ENCODE data around the gene ADAMTS7.
"Not testable (repeated sequence)": the region's sequence is repeated elsewhere in the genome, so short reads cannot be mapped to it uniquely, and the experiment has no call there.

ADAMTS7 gene

DNA sequence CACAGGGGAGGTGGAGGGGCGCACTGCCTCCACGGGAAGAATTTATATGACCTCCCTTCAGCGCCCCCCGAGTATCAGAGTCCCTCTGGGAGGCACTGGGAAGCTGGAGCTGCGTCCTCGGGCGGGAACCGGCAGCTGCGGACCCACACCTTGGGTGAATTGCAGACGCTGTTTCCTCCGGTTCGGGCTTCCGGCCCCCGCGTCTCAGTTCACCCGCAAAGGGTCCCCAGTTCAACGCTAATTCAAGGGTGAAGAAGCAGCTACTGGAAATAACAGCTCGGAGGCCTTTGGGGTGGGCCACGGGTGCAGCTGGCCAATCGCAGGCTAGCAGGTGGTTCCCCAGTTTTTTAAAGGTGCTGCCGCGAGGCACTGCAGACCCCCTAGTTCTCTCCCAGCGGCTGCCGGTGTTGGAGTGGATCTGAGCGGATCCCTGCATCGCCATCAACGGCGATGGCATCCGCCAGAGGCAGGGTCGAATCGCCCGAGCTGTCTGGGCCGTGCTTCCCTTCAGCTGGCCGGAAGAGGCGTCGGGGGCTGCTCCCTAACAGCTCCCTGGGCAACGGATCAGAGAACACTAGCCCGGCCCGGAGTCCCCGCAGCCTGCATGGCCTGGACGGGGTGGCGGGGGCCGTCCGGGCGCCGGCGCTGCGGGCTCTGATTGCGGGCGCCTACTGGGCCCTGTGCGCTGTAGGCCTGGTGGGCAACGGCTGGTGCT is 19.4 kb upstream of the ADAMTS7 start:
- no peak for DNase-seq (ENCODE audit: low read depth in 2 of 3, low spot score in 2 of 3)

DNA sequence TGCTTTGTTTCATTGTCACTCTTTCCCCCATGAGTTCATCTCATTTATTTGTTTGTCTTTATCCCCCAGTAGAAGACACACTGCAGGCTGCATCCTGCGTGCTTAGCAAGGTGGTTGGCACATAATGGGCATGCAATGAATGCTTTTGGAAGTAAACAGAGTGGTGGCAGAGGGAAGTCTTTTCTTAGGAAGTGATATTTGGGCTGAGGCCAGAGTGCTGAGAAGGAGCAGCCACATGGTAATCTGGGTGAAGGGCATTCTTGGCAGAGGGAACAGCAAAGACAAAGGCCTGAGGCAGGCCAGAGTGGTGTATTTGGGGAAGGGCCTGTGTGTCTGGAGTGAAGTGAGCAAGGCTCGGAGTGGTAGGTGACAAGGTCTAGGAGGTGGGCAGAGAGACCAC is 17.7 kb upstream of the ADAMTS7 start:
- DNase-seq (ENCODE audit: low read depth in 2 of 3, low spot score in 2 of 3), result no peak

DNA sequence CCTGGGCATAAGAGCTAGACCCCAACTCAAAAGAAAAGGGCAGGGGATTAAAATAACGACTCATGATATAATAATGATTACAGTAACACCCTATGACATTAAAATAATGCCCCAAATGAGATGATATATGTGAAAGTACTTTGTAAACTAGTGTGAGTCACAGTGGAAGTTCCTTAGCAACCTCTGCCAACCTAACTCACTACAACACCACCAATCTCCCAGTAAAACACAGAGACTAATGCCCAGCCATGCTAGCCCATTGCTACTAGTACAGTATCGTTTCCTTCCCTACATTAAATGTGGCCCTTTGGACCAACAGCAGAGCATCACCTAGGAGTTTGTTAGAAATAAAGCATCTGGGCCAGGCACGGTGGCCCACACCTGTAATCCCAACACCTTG is 11.2 kb upstream of the ADAMTS7 start:
- DNase-seq (ENCODE audit: low read depth in 2 of 3, low spot score in 2 of 3), result no peak

DNA sequence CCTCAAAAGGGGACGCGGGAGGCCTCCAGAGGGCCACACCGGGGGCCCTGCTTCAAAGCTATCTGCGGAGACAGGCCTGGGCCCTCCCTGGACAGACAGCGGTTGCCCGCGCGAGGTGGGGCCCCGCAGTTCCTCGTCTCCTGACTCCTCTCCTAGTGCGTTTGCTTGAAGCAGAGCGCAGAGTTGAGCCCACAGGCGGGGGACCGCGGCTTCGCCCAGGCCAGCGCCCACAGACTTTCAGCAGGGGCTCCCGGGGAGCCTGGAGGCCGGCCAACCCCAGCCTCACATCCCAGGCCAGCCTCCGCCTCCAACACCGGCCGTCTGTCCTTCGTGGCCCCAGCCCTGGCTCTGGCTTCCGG is 540 bp upstream of the ADAMTS7 start:
- DNase-seq (ENCODE audit: low read depth in 2 of 3, low spot score in 2 of 3), result no peak

DNA sequence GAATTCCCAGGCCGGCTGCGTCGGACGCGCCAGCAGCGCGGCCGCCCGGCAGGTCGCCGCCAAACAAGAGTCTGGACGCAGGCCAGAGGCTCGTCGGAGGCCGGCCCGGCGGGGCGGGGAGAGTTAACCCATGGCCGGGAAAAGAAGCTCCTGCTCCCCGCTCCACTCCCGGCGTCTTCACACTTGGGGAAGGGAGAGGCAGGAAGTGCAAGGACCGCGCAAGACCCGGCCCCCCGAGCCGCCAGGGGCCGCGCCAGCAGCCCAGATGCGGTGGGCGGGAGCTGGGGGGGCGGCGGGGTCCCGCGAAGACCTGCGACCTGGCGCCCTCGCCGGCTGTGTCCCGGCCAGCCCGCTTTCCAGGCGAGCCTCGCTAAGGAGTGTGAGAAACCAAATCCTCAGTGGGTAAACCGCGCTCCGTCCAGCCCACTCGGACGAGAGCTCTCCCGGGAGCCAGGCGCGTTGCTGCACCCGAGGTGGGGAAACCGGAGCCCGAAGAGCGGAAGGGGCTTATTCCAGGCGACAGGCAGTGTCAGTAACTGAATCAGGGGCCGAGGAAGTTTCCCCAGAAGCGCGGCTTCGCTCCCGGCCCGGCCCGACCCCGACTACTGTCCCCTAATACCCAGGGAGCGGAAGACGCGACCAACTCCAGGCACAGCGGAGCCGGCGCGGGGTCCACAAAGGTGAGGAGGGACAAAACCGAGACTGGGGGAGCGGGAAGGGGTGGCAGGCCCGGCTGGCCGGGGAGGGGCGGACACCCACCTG is 721 bp downstream of the ADAMTS7 start:
- DNase-seq (ENCODE audit: low read depth in 2 of 3, low spot score in 2 of 3), result no peak

DNA sequence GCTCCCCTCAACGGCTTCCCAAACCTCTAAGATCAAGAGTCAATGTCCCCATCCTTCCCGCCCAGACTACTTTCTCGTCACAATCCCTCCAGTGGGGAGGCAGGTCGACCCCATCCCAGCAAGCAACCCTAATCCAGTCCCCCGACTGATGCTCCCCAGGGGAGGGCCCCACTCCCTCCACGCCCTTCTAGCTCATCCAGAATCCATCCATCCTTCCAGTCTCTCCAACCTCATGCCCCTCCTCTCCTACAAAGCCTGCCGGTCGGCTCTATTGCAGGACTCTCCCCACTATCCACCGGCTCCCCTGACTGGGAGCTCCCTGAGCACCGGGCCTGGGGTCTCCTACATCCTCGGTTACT is 1.3 kb downstream of the ADAMTS7 start:
- no peak for DNase-seq (ENCODE audit: low read depth in 2 of 3, low spot score in 2 of 3)

DNA sequence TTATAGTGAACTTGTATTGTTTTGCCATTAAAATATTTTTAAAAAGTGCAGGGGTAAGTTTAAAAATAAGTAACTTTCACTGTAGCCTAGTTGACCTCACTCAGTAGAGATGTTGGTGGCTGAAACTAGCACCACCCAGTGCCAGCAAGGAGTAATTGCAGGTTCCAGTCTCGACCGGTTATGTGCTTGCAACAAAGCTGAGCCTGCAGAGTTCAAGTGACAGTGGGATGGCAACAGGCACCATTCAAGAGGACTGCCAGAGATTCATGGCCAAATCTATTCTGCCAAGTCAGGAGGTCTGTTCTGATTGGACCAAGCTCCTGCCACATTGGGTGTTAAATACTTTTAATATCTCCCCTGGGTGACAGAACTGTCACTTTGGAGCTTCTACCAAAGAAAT is 2.7 kb downstream of the ADAMTS7 start:
- DNase-seq (ENCODE audit: low read depth in 2 of 3, low spot score in 2 of 3), result no peak

DNA sequence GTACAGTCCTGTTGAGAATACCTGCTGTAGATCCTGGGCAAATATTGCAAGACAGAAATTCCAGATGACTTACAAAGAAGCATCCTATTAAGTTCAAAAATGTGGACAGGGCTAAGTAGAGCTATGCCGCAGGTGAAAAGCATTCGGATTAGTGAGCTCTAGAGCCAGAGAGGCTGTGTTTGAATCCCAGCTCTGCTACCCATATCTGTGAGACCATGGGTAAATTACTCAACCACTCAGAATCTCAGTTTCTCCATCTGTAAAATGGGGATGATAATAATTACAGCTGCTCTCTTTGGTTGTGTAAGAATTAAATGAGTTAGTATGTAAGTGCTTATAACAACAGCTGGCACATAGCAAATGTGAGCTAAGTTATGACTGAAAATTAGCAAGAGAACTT is 3.9 kb downstream of the ADAMTS7 start:
- DNase-seq (ENCODE audit: low read depth in 2 of 3, low spot score in 2 of 3), result no peak

DNA sequence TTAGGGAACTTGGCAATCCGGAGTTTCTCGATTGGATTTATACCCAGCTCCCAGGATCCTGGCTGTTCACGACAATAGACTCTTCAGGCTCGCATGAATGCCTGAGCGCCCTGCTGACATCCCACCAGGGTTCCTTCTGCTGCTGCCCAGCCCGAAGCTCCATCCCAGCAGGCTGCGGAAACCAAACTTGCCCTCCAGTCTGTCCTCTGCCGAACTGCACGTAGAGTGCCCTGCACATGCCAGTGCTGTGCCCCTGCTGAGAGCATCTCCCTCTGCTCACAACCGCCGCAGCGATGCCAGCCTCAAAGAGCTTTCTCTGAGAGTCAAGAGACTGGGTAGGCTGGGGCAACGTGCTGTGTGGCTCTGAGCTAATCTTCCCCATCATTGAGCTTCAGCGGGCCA is 6.9 kb downstream of the ADAMTS7 start:
- DNase-seq (ENCODE audit: low read depth in 2 of 3, low spot score in 2 of 3), result no peak

DNA sequence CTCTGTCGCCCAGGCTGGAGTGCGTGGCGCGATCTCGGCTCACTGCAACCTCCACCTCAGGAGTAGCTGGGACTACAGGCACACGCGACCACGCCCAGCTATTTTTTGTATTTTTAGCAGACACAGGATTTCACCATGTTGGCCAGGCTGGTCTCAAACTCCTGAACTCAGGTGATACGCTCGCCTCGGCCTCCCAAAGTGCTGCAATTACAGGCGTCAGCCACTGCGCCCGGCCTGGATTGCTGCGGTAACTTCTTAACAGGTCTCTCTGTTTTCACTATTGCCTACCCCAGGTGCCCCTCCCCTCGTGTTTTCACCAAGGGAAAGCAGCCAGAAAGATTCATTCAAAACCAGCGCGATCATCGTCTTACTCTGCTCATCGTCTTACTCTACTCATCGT is 10.5 kb downstream of the ADAMTS7 start:
- no peak for DNase-seq (ENCODE audit: low read depth in 2 of 3, low spot score in 2 of 3)

DNA sequence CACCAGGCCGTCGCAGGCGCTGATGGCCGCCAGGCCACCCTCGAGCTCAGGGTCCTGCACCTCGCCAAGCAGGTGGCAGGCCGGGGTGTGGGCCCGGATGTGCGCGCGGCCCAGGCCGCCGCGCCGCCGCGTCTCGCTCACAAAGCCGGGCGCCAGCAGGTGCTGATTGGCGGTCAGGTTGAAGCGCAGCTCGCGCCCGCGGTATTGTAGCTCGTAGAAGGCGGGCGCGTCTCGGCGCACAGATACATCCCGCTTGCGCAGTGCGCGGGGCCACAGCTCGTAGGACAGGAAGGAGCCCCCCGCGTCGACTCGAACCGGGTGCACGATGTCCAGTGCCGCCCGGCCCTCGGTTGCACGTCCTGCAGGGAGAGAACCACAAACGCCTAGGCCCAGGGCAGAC is 11.1 kb downstream of the ADAMTS7 start:
- DNase-seq (ENCODE audit: low read depth in 2 of 3, low spot score in 2 of 3), result no peak

DNA sequence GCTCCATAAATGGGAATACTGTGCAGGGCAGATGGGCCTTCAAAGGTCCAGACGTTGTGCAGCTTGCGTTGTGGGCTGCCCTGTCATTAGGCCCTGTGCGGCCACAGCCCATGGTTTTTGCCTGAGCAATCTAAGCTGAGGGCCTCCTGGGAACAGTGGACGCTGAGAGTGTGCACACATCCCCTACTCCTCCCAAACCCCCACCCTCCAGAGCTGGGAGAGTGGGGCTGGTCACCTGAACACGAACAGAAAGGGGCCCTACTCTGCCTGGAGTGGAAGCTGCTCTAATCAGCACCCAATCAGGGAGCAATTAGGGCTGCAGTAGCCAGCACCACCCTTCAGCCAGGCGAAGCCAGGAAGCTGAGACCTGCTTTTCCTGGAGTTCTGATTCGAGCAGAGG is 12.2 kb downstream of the ADAMTS7 start:
- DNase-seq (ENCODE audit: low read depth in 2 of 3, low spot score in 2 of 3), result not testable (repeated sequence)

DNA sequence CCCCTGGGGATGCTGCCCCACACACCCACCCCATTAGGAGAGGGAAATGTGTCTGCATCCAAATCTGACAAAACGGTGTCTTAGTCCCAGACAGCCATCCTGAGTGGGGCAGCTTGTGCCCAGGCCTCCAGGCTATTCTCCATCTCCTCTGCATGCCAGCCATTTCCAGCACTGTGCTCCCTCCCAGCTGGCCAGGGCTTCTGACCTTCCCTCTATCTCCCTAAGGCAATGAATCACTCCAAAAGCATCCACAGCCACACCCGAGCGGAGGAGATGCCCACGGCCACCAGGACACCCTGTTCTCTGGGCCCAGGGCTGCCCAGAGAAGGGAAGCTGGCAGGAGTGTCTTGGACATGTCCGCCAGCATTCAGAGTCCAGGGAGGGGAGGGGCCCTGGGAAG is 12.9 kb downstream of the ADAMTS7 start:
- DNase-seq (ENCODE audit: low read depth in 2 of 3, low spot score in 2 of 3), result not testable (repeated sequence)

DNA sequence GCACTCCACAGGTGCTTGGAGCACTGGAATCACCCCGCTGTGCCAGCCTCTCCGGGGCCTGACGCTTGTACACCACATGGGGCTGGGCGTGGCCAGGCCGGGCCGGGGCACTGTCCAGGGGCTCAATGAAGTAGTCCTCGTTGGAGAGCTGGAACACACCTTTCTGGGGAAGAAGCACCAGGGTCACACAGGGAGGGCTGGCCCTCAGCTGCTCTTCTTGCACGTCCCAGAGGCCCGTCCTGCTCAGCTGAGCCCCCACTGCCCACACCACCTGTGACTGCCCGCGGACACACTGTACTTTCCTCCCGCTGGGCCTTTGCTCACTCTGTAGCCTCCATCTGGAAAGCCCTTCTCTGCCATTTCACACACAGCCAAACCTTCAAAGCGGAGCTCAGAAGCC is 13.3 kb downstream of the ADAMTS7 start:
- DNase-seq (ENCODE audit: low read depth in 2 of 3, low spot score in 2 of 3), result no peak

DNA sequence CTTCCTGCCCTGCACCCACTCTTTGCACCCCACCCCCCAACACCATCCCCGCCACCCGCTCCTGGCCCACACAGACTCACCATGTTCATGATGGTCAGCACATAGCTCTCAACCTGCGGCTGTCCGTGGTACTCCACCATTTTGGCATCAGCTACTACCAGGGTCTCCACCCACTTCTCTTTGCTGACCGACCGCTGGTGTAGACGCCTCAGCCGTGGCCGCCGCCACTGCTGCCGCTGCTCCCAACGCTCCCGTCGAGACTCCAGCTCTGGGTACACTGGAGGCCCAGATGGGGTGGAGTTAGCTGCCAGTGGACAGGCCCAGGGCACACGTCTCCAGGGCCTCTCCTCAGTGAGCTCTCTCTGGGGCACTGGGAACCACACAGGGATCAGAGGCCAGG is 14.8 kb downstream of the ADAMTS7 start:
- no peak for DNase-seq (ENCODE audit: low read depth in 2 of 3, low spot score in 2 of 3)

DNA sequence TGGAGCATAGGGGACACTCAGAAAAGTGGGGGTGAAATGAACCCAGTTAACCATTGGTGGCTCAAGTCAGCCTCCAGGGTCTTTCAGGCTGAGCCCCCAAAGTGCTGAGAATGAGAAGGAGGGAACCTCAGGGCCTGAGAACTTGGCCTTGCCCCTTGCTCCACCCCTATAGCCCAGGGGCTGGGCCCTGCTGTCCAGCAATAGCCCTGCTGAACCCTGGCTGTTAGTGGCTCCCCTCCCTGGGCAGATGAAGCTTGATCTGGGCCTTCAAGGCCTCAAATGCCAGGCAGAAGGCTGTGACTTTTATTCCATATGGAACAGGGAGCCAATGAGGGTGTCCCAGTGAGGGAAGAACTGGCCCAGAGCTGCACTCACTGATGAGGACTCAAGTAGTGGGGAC is 16.2 kb downstream of the ADAMTS7 start:
- DNase-seq (ENCODE audit: low read depth in 2 of 3, low spot score in 2 of 3), result no peak

DNA sequence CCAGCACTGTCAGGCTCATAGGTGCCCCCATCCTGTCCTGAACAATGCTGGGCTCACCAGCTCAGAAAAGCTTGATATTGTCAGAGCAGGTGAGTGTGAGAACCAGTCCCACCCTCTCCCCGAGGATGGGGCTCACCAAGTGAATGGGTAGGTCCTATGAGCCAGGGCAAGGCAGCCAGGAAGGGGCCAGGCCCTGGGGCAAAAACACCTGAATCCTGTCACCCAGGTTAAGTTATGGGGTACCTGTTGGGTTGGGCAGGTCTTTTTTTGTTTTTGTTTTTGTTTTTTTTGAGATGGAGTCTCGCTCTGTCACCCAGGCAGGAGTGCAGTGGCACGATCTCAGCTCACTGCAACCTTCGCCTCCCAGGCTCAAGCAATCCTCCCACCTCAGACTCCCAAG is 16.8 kb downstream of the ADAMTS7 start:
- not testable (repeated sequence) for DNase-seq (ENCODE audit: low read depth in 2 of 3, low spot score in 2 of 3)

DNA sequence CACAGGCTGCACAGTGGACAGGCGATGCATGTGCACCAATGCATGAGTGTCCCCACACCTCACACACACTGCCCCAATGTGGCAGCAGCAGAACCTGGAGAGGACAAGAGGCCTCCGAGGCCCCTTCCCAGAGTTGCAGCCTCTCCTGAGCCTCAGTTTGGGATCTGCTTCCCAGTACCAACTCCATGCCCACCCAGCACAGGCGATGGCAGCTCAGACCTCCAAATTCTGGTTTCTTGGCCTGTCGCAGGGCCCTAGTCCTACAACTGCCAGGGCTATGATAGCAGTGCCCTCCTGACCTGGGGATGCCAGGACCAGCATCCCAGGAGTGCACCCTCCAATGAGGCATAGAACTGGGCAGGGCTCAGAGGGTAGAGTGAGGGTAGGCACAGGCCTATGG is 19.9 kb downstream of the ADAMTS7 start:
- DNase-seq (ENCODE audit: low read depth in 2 of 3, low spot score in 2 of 3), result no peak

DNA sequence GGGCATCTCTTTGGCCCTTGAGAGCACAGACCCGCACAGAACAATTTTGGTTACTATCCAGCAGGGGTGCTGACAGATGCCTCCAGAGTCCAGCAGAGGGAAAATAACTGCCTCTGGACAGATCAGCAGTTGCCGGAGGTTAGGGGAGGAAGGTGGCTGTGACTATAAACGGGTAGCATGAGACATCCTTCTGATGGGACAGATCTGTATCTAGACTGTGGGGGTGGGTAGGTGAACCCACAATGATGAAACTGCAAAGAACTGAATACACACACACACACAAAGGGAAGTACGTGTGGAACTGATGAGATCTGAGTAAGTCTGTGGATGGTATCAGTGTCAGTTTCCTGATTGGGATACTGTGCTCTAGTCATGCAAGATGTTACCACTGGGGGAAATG is 21.2 kb downstream of the ADAMTS7 start:
- no peak for DNase-seq (ENCODE audit: low read depth in 2 of 3, low spot score in 2 of 3)

DNA sequence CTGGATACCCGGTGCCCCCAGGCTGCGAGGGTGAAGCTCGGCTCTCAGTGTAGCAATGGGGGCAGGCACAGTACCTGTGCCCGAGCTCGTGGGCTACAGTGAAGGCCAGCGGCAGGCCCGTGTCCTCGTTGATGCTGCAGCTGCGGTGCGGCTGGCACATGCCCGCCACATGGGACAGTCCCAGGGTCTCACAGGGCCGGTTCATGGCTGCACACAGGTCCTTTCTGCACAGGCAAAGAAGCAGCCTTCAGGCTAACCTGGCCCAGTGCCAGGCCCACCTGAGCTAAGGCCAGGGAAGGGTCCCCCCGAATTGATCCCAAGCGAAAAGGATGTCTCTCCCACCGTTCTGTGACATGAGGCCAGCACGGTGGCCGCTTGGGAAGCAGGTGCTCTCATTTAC is 21.6 kb downstream of the ADAMTS7 start:
- no peak for DNase-seq (ENCODE audit: low read depth in 2 of 3, low spot score in 2 of 3)

DNA sequence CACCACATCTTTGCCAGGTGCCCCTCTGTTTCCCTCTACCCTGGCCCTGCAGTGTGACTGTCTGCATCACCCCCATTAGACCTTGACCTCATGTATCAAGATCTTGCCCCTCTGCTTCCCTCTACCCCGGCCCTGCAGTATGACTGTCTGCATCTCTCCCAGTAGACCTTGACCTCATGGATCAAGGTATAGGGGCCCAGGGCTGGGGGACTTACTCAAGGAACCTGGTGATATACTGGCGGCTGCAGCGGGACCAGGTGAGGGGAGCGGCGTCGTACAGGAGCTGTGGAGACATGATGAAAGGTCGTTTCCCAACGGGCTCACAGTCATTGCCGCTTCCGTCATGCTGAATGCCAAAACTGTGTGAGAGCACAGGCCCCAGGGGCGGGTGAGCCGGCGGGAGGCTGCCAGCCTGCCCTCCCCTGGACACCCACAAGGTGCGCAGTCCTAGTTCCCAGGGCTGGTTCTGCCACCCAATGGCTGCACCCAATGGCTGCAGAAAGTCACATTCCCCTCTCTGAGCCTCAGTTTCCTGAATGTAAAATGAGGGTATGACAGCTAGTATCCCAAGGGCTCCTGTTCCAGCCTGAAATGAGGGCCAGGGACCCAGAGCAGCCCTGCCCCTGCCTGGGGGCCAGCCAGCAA is 23.1 kb downstream of the ADAMTS7 start:
- no peak for DNase-seq (ENCODE audit: low read depth in 2 of 3, low spot score in 2 of 3)

DNA sequence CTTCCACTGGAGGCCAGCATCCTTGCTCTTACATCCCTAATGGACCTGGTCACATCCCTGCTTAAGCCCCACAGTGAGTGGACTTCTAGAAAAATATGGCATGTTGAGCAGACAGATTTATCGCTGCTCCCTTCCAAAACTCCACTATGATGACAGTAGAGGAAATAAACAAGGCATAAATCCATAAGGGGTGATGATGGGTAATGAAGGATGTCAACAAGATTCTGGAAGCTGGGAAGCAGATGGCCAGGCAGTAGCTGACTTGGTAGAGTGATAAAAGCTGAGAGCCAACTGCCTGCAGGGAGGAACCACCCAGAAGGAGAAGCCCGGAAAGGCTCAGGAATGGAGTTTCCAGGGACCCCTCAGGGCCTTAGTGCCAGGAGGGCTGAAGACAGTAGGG is 28.9 kb downstream of the ADAMTS7 start:
- DNase-seq (ENCODE audit: low read depth in 2 of 3, low spot score in 2 of 3), result not testable (repeated sequence)

DNA sequence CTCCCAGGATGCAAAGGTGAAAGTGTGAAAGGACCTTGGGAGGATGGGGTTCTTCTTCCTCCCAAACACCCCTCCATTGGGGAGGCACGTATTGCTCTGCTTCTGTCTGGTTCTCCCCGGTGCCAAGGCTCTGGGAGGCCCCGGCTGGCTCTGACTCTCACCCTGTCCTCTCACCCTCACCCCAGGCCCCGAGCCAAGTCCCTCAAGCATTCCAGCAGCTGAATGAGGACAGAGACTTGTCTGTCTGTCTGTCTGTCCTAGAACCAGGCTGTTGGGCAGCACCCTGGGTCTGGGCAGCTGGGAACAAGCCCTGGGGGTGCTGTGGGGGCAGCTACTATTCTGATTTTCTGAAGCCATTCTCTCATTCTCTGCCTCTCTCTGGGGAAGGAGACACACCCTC is 29.9 kb downstream of the ADAMTS7 start:
- DNase-seq (ENCODE audit: low read depth in 2 of 3, low spot score in 2 of 3), result not testable (repeated sequence)

All from activated CD8-positive, alpha-beta memory T cell treated with anti-CD3 and anti-CD28 coated beads for 48 hours (primary cell).